Progenitor cell of endocrine pancreas (in vitro differentiated cells): ENCODE results near the gene ANKMY1. TPM values are rescaled to one million over a fixed set of nuclear protein-coding genes. Genes with fewer than 3 reads are reported as not detected.

ENCODE experiments used
- DNase-seq: peaks from one replicate; pipeline ENCODE4 v3.0.0; 2021; ENCODE audit warnings: low spot score; ENCODE audit not compliant: unreplicated experiment
- H3K27ac Mint-ChIP-seq: 2 replicates; pipeline ENCODE4 v1.8.0; 2021; ENCODE audit warnings: mild to moderate bottlenecking, moderate library complexity, mixed read lengths
- H3K27me3 Mint-ChIP-seq: 2 replicates; pipeline ENCODE4 v1.8.0; 2021; ENCODE audit warnings: mixed read lengths
- H3K36me3 Mint-ChIP-seq: 2 replicates; pipeline ENCODE4 v1.8.0; 2022; ENCODE audit warnings: mixed read lengths; ENCODE audit not compliant: insufficient read depth
- H3K4me1 Mint-ChIP-seq: 2 replicates; pipeline ENCODE4 v1.8.0; 2021; ENCODE audit warnings: low read depth, mixed read lengths
- H3K4me3 Mint-ChIP-seq: 2 replicates; pipeline ENCODE4 v1.8.0; 2021; ENCODE audit warnings: low read depth, mild to moderate bottlenecking, moderate library complexity, mixed read lengths
- H3K9me3 Mint-ChIP-seq: 2 replicates; pipeline ENCODE4 v1.8.0; 2021; ENCODE audit warnings: low read depth, mixed read lengths
- CTCF ChIP-seq: fragments of 200-600 bp; sonication (generic); IDR thresholded peaks from one replicate; pipeline ENCODE4 v1.5.0; 2021; ENCODE audit warnings: antibody characterized with exemption, mild to moderate bottlenecking; ENCODE audit not compliant: unreplicated experiment
- total RNA-seq: library from RNA; stranded (reverse); gene quantifications from 2 replicates; pipeline ENCODE4 v1.2.1, GENCODE V29; 2021

ANKMY1 gene
- total RNA-seq, 1 donor from 2014 or later: 29.2 TPM

GRCh38 chr2:240463866-240464481 is 93.8 kb downstream of the ANKMY1 start:
- DNase-seq: no peak

GRCh38 chr2:240463274-240463865 is 94.4 kb downstream of the ANKMY1 start:
- Mint-ChIP-seq H3K4me1 (no peaks in the 10 kb centered on the region), H3K36me3 (peaks cover 4% of the 10 kb centered on the region), H3K27ac (no peak overlapping the region), H3K4me3 (no peak overlapping the region), H3K27me3 (no peaks in the 10 kb centered on the region), H3K9me3 (no peaks in the 10 kb centered on the region)
- peak; percentile 8 for DNase-seq
- no peak for TF ChIP-seq CTCF

More at GRCh38 chr2:240463866-240464481, 93.8 kb downstream of the ANKMY1 start:
- Mint-ChIP-seq H3K9me3 (no peaks in the 10 kb centered on the region), H3K4me3 (no peak overlapping the region), H3K4me1 (no peaks in the 10 kb centered on the region), H3K27me3 (no peaks in the 10 kb centered on the region), H3K36me3 (peaks cover 4% of the 10 kb centered on the region), H3K27ac (no peak overlapping the region)
- no peak for TF ChIP-seq CTCF

- Mint-ChIP-seq H3K27me3 (no peaks in the 10 kb centered on the region), H3K4me3 (no peak overlapping the region), H3K36me3 (peaks cover 4% of the 10 kb centered on the region), H3K9me3 (no peaks in the 10 kb centered on the region), H3K27ac (peak overlapping the region; percentile 67), H3K4me1 (peaks cover 5% of the 10 kb centered on the region)
- DNase-seq: no peak
- no peak for TF ChIP-seq CTCF
Measured at GRCh38 chr2:240462707-240463273, 95.0 kb downstream of the ANKMY1 start.

GRCh38 chr2:240462073-240462706 is 95.6 kb downstream of the ANKMY1 start:
- Mint-ChIP-seq H3K4me1 (peaks cover 8% of the 10 kb centered on the region), H3K36me3 (peaks cover 4% of the 10 kb centered on the region), H3K4me3 (no peak overlapping the region), H3K9me3 (no peaks in the 10 kb centered on the region), H3K27me3 (no peaks in the 10 kb centered on the region), H3K27ac (peak overlapping the region; percentile 67)
- no peak for TF ChIP-seq CTCF
- DNase-seq: no peak

- peaks cover 12% of the 10 kb centered on the region for H3K4me1 Mint-ChIP-seq
- no peaks in the 10 kb centered on the region for H3K27me3 Mint-ChIP-seq
- DNase-seq: no peak
- H3K9me3 Mint-ChIP-seq: no peaks in the 10 kb centered on the region
- no peak for TF ChIP-seq CTCF
- H3K4me3 Mint-ChIP-seq: no peak overlapping the region
- H3K27ac Mint-ChIP-seq: no peak overlapping the region
- peaks cover 4% of the 10 kb centered on the region for H3K36me3 Mint-ChIP-seq
Measured at GRCh38 chr2:240461471-240462072, 96.2 kb downstream of the ANKMY1 start.
